ENCODE data around the gene GPR137C.
"Not testable (repeated sequence)": the region's sequence is repeated elsewhere in the genome, so short reads cannot be mapped to it uniquely, and the experiment has no call there.

Gene GPR137C

GRCh38 chr14:52550661-52551060, 2.0 kb upstream of the GPR137C start:
- DNase-seq (ENCODE audit: low spot score): no peak
- no peak for TF ChIP-seq CTCF (IDR thresholded peaks at IDR 0.05; ENCODE audit: extremely low read depth, missing control alignments)

GRCh38 chr14:52551205-52551604, 1.4 kb upstream of the GPR137C start:
- no peak for TF ChIP-seq CTCF (IDR thresholded peaks at IDR 0.05; ENCODE audit: extremely low read depth, missing control alignments)
- no peak for DNase-seq (ENCODE audit: low spot score)

- no peak for TF ChIP-seq CTCF (IDR thresholded peaks at IDR 0.05; ENCODE audit: extremely low read depth, missing control alignments)
- DNase-seq (ENCODE audit: low spot score): peak; percentile 14
Observed at GRCh38 chr14:52551696-52552062, 957 bp upstream of the GPR137C start.

- peak; percentile 61 for DNase-seq (ENCODE audit: low spot score)
- TF ChIP-seq CTCF (IDR thresholded peaks at IDR 0.05; ENCODE audit: extremely low read depth, missing control alignments): no peak
Observed at GRCh38 chr14:52553002-52553670, 500 bp downstream of the GPR137C start.

- TF ChIP-seq CTCF (IDR thresholded peaks at IDR 0.05; ENCODE audit: extremely low read depth, missing control alignments): no peak
- DNase-seq (ENCODE audit: low spot score): peak; percentile 67
Observed at GRCh38 chr14:52553671-52554575, 1.3 kb downstream of the GPR137C start.

GRCh38 chr14:52558688-52559087, 6.1 kb downstream of the GPR137C start:
- TF ChIP-seq CTCF (IDR thresholded peaks at IDR 0.05; ENCODE audit: extremely low read depth, missing control alignments): no peak

GRCh38 chr14:52563120-52563519, 10.5 kb downstream of the GPR137C start:
- TF ChIP-seq CTCF (IDR thresholded peaks at IDR 0.05; ENCODE audit: extremely low read depth, missing control alignments): no peak
- DNase-seq (ENCODE audit: low spot score): no peak

More at GRCh38 chr14:52558688-52559087, 6.1 kb downstream of the GPR137C start:
- DNase-seq (ENCODE audit: low spot score): no peak

GRCh38 chr14:52568454-52568853, 15.8 kb downstream of the GPR137C start:
- not testable (repeated sequence) for DNase-seq (ENCODE audit: low spot score)
